ENCODE data around the gene NUP93. TPM values are rescaled to one million over a fixed set of nuclear protein-coding genes. Genes with fewer than 3 reads are reported as not detected.

Gene NUP93
- total and polyA plus RNA-seq, 2 of the 8 experiments (the other 6 are each of a cell fraction or from before 2014, with no cell fraction given): 147 to 201 TPM

DNA sequence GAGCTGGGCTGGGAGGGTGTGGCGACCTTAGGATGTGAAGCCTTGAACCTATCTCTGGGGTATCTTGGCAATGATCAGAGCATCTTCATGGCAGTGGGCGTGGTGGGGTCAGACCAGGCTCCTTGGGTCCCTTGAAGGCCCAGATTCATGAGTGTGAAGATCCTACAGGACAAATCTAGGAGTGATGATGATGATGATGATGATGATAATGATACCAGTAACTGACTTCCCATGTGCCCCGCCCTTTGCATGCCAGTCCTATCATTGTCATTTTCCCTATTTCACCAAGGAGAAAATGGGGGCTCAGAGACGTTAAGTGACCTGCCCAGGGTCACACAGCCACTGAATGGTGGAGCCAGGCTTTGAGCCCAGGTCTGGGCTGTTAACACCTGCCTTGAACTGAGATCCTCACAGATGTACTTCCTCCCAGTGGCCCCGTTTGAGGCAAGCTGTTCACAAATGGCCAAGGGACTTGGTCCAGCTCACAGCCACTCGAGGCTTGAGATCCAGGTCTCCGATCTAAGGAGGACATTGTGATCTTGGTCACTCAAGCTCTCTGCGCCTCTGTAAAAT is 148.4 kb downstream of the NUP93 start:
- CTCF ChIA-PET (ENCODE audit: partially characterized antibody): interaction anchor here (1.1 kb wide), 4 partner anchors 12 to 277 kb away, joined by 3 to 4 read pairs (median 3); no protein-coding TSS in a partner anchor
- TF ChIP-seq TEAD4 (IDR thresholded peaks at IDR 0.05; ENCODE audit: low read depth, low read length): no peak
- POLR2A ChIA-PET (ENCODE audit: partially characterized antibody): no interaction called here
- Histone ChIP-seq H2AFZ (ENCODE audit: low read length) (no peak overlapping the region), H3K36me3 (ENCODE audit: control insufficient read depth in 2 of 4, insufficient read depth in 4 of 4, low read length in 3 of 4) (no peaks in the 10 kb centered on the region), H2BK15ac (ENCODE audit: low read length) (no peak overlapping the region), H3K4me1 (replicated peaks in 1 of 4; ENCODE audit: control insufficient read depth in 3 of 4, insufficient read depth in 4 of 4, low read length in 3 of 4) (no peaks in the 10 kb centered on the region), H3K4me2 (ENCODE audit: insufficient read depth in 1 of 2, low read depth in 2 of 2, low read length in 2 of 2) (no peak overlapping the region), H2BK20ac (ENCODE audit: low read length) (no peak overlapping the region), H3K4ac (replicated peaks; ENCODE audit: insufficient read length, low read depth, low read length) (no peak overlapping the region), H3K14ac (ENCODE audit: insufficient read length) (no peak overlapping the region), H3K56ac (replicated peaks; ENCODE audit: insufficient read length, low read depth, low read length) (no peak overlapping the region), H2BK12ac (ENCODE audit: low read depth, low read length) (no peak overlapping the region), H3K23ac (ENCODE audit: insufficient read length) (no peak overlapping the region), H4K5ac (ENCODE audit: insufficient read length, low read depth, low read length) (no peak overlapping the region), H3K4me3 (ENCODE audit: extremely low read depth in 1 of 4, insufficient read depth in 2 of 4, low read depth in 3 of 4, low read length in 4 of 4) (no peak overlapping the region), H2BK5ac (ENCODE audit: low read depth, low read length) (no peak overlapping the region), H2BK120ac (replicated peaks; ENCODE audit: low read depth, low read length) (no peak overlapping the region), H3K18ac (ENCODE audit: extremely low read depth, low read length) (no peak overlapping the region), H4K20me1 (replicated peaks in 1 of 2; ENCODE audit: control insufficient read depth in 1 of 2, insufficient read depth in 2 of 2, low read length in 2 of 2) (no peaks in the 10 kb centered on the region), H3K9me3 (ENCODE audit: insufficient read depth in 2 of 2, low read depth in 1 of 2, low read length in 1 of 2) (no peaks in the 10 kb centered on the region), H3K79me1 (ENCODE audit: low read depth, low read length) (no peaks in the 10 kb centered on the region), H3K9ac (replicated peaks in 1 of 4; ENCODE audit: extremely low read depth in 1 of 4, low read depth in 3 of 4, low read length in 3 of 4) (no peak overlapping the region), H4K8ac (ENCODE audit: extremely low read depth, insufficient read depth, low read length) (no peak overlapping the region), H3K27ac (ENCODE audit: low read depth, low read length) (no peak overlapping the region), H2AK5ac (ENCODE audit: low read depth, low read length) (no peak overlapping the region), H3K79me2 (ENCODE audit: control insufficient read depth in 1 of 2, insufficient read depth in 2 of 2, low read length in 2 of 2) (no peaks in the 10 kb centered on the region), H3K27me3 (replicated peaks in 1 of 4; ENCODE audit: control insufficient read depth in 3 of 4, extremely low read depth in 1 of 4, insufficient read depth in 3 of 4, low read length in 3 of 4) (no peaks in the 10 kb centered on the region), H3K23me2 (ENCODE audit: low read depth, low read length) (no peaks in the 10 kb centered on the region), H4K91ac (replicated peaks; ENCODE audit: insufficient read length, low read length) (no peak overlapping the region)
- 86% methylated on average over 8 of the region's 8 CpGs; no CpG with 5 or more reads in 1 of the 2 experiments for WGBS, 2 experiments (ENCODE audit: extremely low coverage in 1 of 2, insufficient coverage in 1 of 2, insufficient read length in 1 of 2, insufficient replicate concordance in 2 of 2, low coverage in 1 of 2, low lambda C conversion rate in 2 of 2, missing lambda C conversion rate in 1 of 2)
- DNase-seq (ENCODE audit: low read depth in 1 of 2, low spot score in 2 of 2) (no peak), FAIRE-seq (no peak)

Data from H1 (cell line).